Upper lobe of left lung (tissue), 4 donors: ENCODE results near the gene MRPL14.

Experiments
- CTCF ChIP-seq, 6 experiments: fragments of 450-650 bp in 4 of 6; fragments of 200-600 bp in 2 of 6; sonication (generic) in 2 of 6; IDR thresholded peaks; one replicate each; pipeline ENCODE4 v1.5.1; 2016 to 2019; ENCODE audit warnings: antibody characterized with exemption in 6 of 6
- EP300 ChIP-seq, 4 donors: sonication (generic); formaldehyde crosslinking; IDR thresholded peaks; one replicate each; pipeline ENCODE4 v1.5.1; 2017; ENCODE audit warnings: antibody characterized with exemption in 4 of 4, control low read depth in 2 of 4
- POLR2A ChIP-seq, 4 donors: fragments of 450-650 bp; IDR thresholded peaks; one replicate each; pipeline ENCODE4 v1.5.1; 2016 to 2017; ENCODE audit warnings: antibody characterized with exemption in 4 of 4, mild to moderate bottlenecking in 2 of 4
- POLR2AphosphoS5 ChIP-seq, 2 donors: sonication (generic); formaldehyde crosslinking; IDR thresholded peaks; one replicate each; pipeline ENCODE4 v1.5.1; 2017; ENCODE audit warnings: antibody characterized with exemption in 2 of 2

- TF ChIP-seq EP300 (IDR thresholded peaks at IDR 0.05) (no peak), CTCF (IDR thresholded peaks at IDR 0.05) (no peak), POLR2A (IDR thresholded peaks at IDR 0.05) (no peak), POLR2AphosphoS5 (IDR thresholded peaks at IDR 0.05) (no peak)
These were observed 8.6 kb upstream of the MRPL14 start for GRCh38 chr6:44135875-44136274.
